DND-41 (cell line): ENCODE measurements around the gene ATP6V0A1.

ENCODE experiments used
- ATAC-seq: fragments of 200-7000 bp; cut with Tn5 transposase; 3 replicates; pipeline ENCODE4 v1.9.1; 2021; ENCODE audit warnings: low read depth; ENCODE audit not compliant: insufficient read depth
- DNase-seq: peaks from one replicate; pipeline ENCODE4 v3.0.0-alpha.2; 2020
- H2AFZ ChIP-seq: 2 replicates; pipeline ENCODE4 v1.6.0; 2012; ENCODE audit warnings: low read depth, low read length
- H3K27ac ChIP-seq: 2 replicates; pipeline ENCODE4 v1.5.1; 2012; ENCODE audit warnings: low read length, inconsistent platforms
- H3K27me3 ChIP-seq: fragments of 200-600 bp; sonication (generic); 2 replicates; pipeline ENCODE4 v1.6.0; 2012; ENCODE audit warnings: low read length, mild to moderate bottlenecking, inconsistent platforms; ENCODE audit not compliant: insufficient read depth, poor library complexity
- H3K36me3 ChIP-seq: 2 replicates; pipeline ENCODE4 v1.5.1; 2012; ENCODE audit warnings: low read length, inconsistent platforms; ENCODE audit not compliant: insufficient read depth
- H3K4me1 ChIP-seq: 2 replicates; pipeline ENCODE4 v1.5.1; 2012; ENCODE audit warnings: mild to moderate bottlenecking, low read length; ENCODE audit not compliant: insufficient read depth
- H3K4me2 ChIP-seq: 2 replicates; pipeline ENCODE4 v1.6.0; 2012; ENCODE audit warnings: mild to moderate bottlenecking, moderate library complexity, low read length, inconsistent platforms; ENCODE audit not compliant: insufficient read depth
- H3K4me3 ChIP-seq, 2 experiments: fragments of 200-600 bp in 1 of 2; shearing (Covaris generic) in 1 of 2; 2 replicates each; pipeline ENCODE4 v1.5.1; 2012 to 2016; ENCODE audit warnings: inconsistent platforms in 2 of 2, low read length in 2 of 2, mild to moderate bottlenecking in 2 of 2, low read depth in 1 of 2, moderate library complexity in 1 of 2
- H3K79me2 ChIP-seq: 2 replicates; pipeline ENCODE4 v1.6.0; 2012; ENCODE audit warnings: low read length, inconsistent platforms; ENCODE audit not compliant: insufficient read depth
- H3K9ac ChIP-seq: 2 replicates; pipeline ENCODE4 v1.6.0; 2012; ENCODE audit warnings: low read depth, mild to moderate bottlenecking, inconsistent platforms, low read length, moderate library complexity
- H3K9me3 ChIP-seq: 2 replicates; pipeline ENCODE4 v1.5.1; 2012; ENCODE audit warnings: low read length, moderate library complexity, mild to moderate bottlenecking, inconsistent platforms; ENCODE audit not compliant: insufficient read depth, severe bottlenecking
- H4K20me1 ChIP-seq: 2 replicates; pipeline ENCODE4 v1.6.0; 2012; ENCODE audit warnings: low read length; ENCODE audit not compliant: insufficient read depth
- CTCF ChIP-seq: IDR thresholded peaks from 2 replicates; pipeline ENCODE4 v1.5.1; 2012; ENCODE audit warnings: borderline replicate concordance, low read length, moderate library complexity, mild to moderate bottlenecking; ENCODE audit not compliant: poor library complexity, severe bottlenecking; ENCODE audit errors: extremely low read depth
- EZH2 ChIP-seq: IDR thresholded peaks from 3 replicates; pipeline ENCODE4 v1.6.1; 2012; ENCODE audit warnings: borderline replicate concordance, low read depth, mild to moderate bottlenecking, moderate library complexity, low read length, inconsistent platforms; ENCODE audit not compliant: severe bottlenecking

The ATP6V0A1 gene

GRCh38 chr17:42488032-42488431 is 29.4 kb downstream of the ATP6V0A1 start:
- H3K27ac ChIP-seq, result no peak overlapping the region
- no peak overlapping the region for H3K4me3 ChIP-seq
- H3K27me3 ChIP-seq, result peaks cover 10% of the 10 kb centered on the region
- H2AFZ ChIP-seq, result no peak overlapping the region
- H3K9ac ChIP-seq, result no peak overlapping the region
- no peaks in the 10 kb centered on the region for H3K9me3 ChIP-seq
- no peak for DNase-seq
- ATAC-seq, result no peak
- no peaks in the 10 kb centered on the region for H3K36me3 ChIP-seq
- TF ChIP-seq EZH2 (no peak), CTCF (no peak)
- peaks cover 29% of the 10 kb centered on the region for H3K4me1 ChIP-seq
- H3K79me2 ChIP-seq, result no peaks in the 10 kb centered on the region
- H3K4me2 ChIP-seq, result no peak overlapping the region
- peaks cover 4% of the 10 kb centered on the region; the same call in 1 of the 2 replicates for H4K20me1 ChIP-seq

GRCh38 chr17:42493319-42493718 is 34.6 kb downstream of the ATP6V0A1 start:
- no peak for DNase-seq
- H3K36me3 ChIP-seq, result no peaks in the 10 kb centered on the region

GRCh38 chr17:42494673-42495072 is 36.0 kb downstream of the ATP6V0A1 start:
- ATAC-seq, result no peak
- H3K4me2 ChIP-seq, result no peak overlapping the region
- peaks cover 2% of the 10 kb centered on the region for H3K27me3 ChIP-seq
- TF ChIP-seq EZH2 (no peak), CTCF (no peak)
- no peak for DNase-seq
- no peaks in the 10 kb centered on the region for H3K4me1 ChIP-seq
- H3K4me3 ChIP-seq, result no peak overlapping the region
- H3K79me2 ChIP-seq, result no peaks in the 10 kb centered on the region
- no peak overlapping the region for H3K27ac ChIP-seq
- no peaks in the 10 kb centered on the region for H4K20me1 ChIP-seq
- no peak overlapping the region for H2AFZ ChIP-seq
- H3K9me3 ChIP-seq, result no peaks in the 10 kb centered on the region
- H3K9ac ChIP-seq, result no peak overlapping the region
- no peaks in the 10 kb centered on the region for H3K36me3 ChIP-seq

More at GRCh38 chr17:42493319-42493718, 34.6 kb downstream of the ATP6V0A1 start:
- H3K9me3 ChIP-seq, result no peaks in the 10 kb centered on the region
- no peak overlapping the region for H3K9ac ChIP-seq
- no peak overlapping the region for H3K4me3 ChIP-seq
- no peak for ATAC-seq
- H3K4me1 ChIP-seq, result no peaks in the 10 kb centered on the region
- TF ChIP-seq CTCF, result no peak
- TF ChIP-seq EZH2, result no peak
- H4K20me1 ChIP-seq, result no peaks in the 10 kb centered on the region
- H3K79me2 ChIP-seq, result no peaks in the 10 kb centered on the region
- no peak overlapping the region for H3K27ac ChIP-seq
- no peak overlapping the region for H3K4me2 ChIP-seq
- H3K27me3 ChIP-seq, result peaks cover 7% of the 10 kb centered on the region
- H2AFZ ChIP-seq, result no peak overlapping the region

GRCh38 chr17:42498828-42499227 is 40.1 kb downstream of the ATP6V0A1 start:
- no peak overlapping the region for H3K9ac ChIP-seq
- H3K4me2 ChIP-seq, result no peak overlapping the region
- TF ChIP-seq CTCF, result no peak
- TF ChIP-seq EZH2, result no peak
- no peaks in the 10 kb centered on the region for H3K4me1 ChIP-seq
- H3K9me3 ChIP-seq, result no peaks in the 10 kb centered on the region
- no peak overlapping the region for H2AFZ ChIP-seq
- ATAC-seq, result no peak
- H3K79me2 ChIP-seq, result no peaks in the 10 kb centered on the region
- no peaks in the 10 kb centered on the region for H3K36me3 ChIP-seq
- peaks cover 2% of the 10 kb centered on the region for H3K27me3 ChIP-seq
- H4K20me1 ChIP-seq, result no peaks in the 10 kb centered on the region
- H3K4me3 ChIP-seq, result no peak overlapping the region
- H3K27ac ChIP-seq, result no peak overlapping the region
- no peak for DNase-seq
